Neural progenitor cell (in vitro differentiated cells): Measurements from ENCODE around the gene SAMD3.

Source experiments
- EZH2 ChIP-seq: fragments of 200-600 bp; sonication (generic); IDR thresholded peaks from 2 replicates; pipeline ENCODE4 v1.6.1; 2017; ENCODE audit warnings: antibody characterized with exemption, mild to moderate bottlenecking, moderate library complexity
- EZH2phosphoT487 ChIP-seq: fragments of 200-600 bp; sonication (generic); IDR thresholded peaks from 2 replicates; pipeline ENCODE4 v1.6.1; 2017; ENCODE audit warnings: antibody characterized with exemption
- TF ChIP-seq, protein P1 (sequence below): fragments of 200-600 bp; sonication (generic); IDR thresholded peaks from 2 replicates; pipeline ENCODE4 v1.5.1; 2017; ENCODE audit warnings: antibody characterized with exemption, mild to moderate bottlenecking

DNA sequence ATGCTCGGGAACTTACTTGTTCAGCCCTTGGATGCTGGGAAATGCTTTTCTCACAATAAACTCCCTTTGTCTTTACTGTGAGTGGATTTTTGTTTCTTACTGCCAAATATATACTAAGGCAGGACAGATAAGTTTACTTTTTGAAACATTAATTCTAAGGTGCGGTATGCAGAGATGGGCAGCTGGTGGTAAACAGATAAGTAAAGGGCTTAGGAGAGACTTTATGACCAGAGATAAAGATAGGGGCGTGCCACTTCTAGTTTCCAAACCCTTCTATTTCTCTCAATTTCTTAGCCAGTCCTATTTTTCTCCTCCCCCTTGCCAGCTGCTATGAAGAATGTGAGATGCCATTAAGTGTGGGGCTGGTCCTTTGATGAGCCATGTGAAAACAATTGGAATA lies 16.3 kb downstream of the SAMD3 start:
- TF ChIP-seq, protein P1, sequence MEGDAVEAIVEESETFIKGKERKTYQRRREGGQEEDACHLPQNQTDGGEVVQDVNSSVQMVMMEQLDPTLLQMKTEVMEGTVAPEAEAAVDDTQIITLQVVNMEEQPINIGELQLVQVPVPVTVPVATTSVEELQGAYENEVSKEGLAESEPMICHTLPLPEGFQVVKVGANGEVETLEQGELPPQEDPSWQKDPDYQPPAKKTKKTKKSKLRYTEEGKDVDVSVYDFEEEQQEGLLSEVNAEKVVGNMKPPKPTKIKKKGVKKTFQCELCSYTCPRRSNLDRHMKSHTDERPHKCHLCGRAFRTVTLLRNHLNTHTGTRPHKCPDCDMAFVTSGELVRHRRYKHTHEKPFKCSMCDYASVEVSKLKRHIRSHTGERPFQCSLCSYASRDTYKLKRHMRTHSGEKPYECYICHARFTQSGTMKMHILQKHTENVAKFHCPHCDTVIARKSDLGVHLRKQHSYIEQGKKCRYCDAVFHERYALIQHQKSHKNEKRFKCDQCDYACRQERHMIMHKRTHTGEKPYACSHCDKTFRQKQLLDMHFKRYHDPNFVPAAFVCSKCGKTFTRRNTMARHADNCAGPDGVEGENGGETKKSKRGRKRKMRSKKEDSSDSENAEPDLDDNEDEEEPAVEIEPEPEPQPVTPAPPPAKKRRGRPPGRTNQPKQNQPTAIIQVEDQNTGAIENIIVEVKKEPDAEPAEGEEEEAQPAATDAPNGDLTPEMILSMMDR, result no peak
- no peak for TF ChIP-seq EZH2
- TF ChIP-seq EZH2phosphoT487, result no peak
